Endothelial cell (in vitro differentiated cells): ENCODE results near the gene GHDC. TPM values are rescaled to one million over a fixed set of nuclear protein-coding genes. Genes with fewer than 3 reads are reported as not detected.

ENCODE experiments used
- DNase-seq: peaks from one replicate; pipeline ENCODE4 v3.0.0; 2021; ENCODE audit warnings: low spot score
- H3K27ac Mint-ChIP-seq: one replicate; pipeline ENCODE4 v1.8.0; 2021; ENCODE audit warnings: mixed read lengths, inconsistent platforms; ENCODE audit not compliant: unreplicated experiment
- H3K27me3 Mint-ChIP-seq: one replicate; pipeline ENCODE4 v1.8.0; 2021; ENCODE audit warnings: mild to moderate bottlenecking, moderate library complexity, mixed read lengths, inconsistent platforms; ENCODE audit not compliant: unreplicated experiment
- H3K36me3 Mint-ChIP-seq: one replicate; pipeline ENCODE4 v1.8.0; 2021; ENCODE audit warnings: mild to moderate bottlenecking, low read depth, mixed read lengths, inconsistent platforms; ENCODE audit not compliant: unreplicated experiment
- H3K4me1 Mint-ChIP-seq: one replicate; pipeline ENCODE4 v1.8.0; 2021; ENCODE audit warnings: mild to moderate bottlenecking, mixed read lengths, inconsistent platforms; ENCODE audit not compliant: unreplicated experiment
- H3K4me3 Mint-ChIP-seq: one replicate; pipeline ENCODE4 v1.8.0; 2021; ENCODE audit warnings: mild to moderate bottlenecking, mixed read lengths, inconsistent platforms; ENCODE audit not compliant: unreplicated experiment
- H3K9me3 Mint-ChIP-seq: one replicate; pipeline ENCODE4 v1.8.0; 2021; ENCODE audit warnings: mixed read lengths, inconsistent platforms; ENCODE audit not compliant: unreplicated experiment
- total RNA-seq: library from RNA; stranded (reverse); fragmentation: NEBNext Ultra II Directional; extraction: Animal tissue kit (Norgen Biotek cat#: 25700); gene quantifications from one replicate; pipeline ENCODE4 v1.2.1, GENCODE V29; 2021; ENCODE audit not compliant: unreplicated experiment
- TF ChIP-seq, protein P1 (sequence below): fragments of 200-600 bp; sonication (generic); IDR thresholded peaks from one replicate; pipeline ENCODE4 v1.5.0; 2021; ENCODE audit warnings: antibody characterized with exemption; ENCODE audit not compliant: unreplicated experiment

GHDC gene
- total RNA-seq, 1 donor from 2014 or later, result 7.2 TPM

- H3K9me3 Mint-ChIP-seq, result no peaks in the 10 kb centered on the region
- H3K27ac Mint-ChIP-seq, result no peak overlapping the region
Measured at GRCh38 chr17:42202159-42202558, 7.9 kb upstream of the GHDC start.

DNA sequence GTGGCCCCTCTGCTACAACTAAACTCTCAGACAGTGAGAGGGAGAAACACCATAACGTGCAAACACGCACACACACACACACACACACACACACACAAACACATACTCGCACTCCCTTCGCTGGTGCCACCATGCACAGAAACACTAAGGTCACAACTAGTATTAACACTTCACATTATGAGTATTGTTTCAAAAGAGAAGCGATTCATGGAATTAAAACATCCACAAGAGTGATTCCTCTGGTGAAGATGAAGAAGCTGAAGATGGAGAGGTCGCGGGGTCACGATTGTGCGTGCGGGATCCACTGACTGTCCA, 7.1 kb upstream of the GHDC start:
- Mint-ChIP-seq H3K27ac (no peak overlapping the region), H3K4me1 (no peaks in the 10 kb centered on the region)

More at GRCh38 chr17:42202159-42202558, 7.9 kb upstream of the GHDC start:
- peaks cover 27% of the 10 kb centered on the region for H3K36me3 Mint-ChIP-seq
- peaks cover 9% of the 10 kb centered on the region for H3K27me3 Mint-ChIP-seq
- TF ChIP-seq, protein P1, sequence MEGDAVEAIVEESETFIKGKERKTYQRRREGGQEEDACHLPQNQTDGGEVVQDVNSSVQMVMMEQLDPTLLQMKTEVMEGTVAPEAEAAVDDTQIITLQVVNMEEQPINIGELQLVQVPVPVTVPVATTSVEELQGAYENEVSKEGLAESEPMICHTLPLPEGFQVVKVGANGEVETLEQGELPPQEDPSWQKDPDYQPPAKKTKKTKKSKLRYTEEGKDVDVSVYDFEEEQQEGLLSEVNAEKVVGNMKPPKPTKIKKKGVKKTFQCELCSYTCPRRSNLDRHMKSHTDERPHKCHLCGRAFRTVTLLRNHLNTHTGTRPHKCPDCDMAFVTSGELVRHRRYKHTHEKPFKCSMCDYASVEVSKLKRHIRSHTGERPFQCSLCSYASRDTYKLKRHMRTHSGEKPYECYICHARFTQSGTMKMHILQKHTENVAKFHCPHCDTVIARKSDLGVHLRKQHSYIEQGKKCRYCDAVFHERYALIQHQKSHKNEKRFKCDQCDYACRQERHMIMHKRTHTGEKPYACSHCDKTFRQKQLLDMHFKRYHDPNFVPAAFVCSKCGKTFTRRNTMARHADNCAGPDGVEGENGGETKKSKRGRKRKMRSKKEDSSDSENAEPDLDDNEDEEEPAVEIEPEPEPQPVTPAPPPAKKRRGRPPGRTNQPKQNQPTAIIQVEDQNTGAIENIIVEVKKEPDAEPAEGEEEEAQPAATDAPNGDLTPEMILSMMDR, result no peak
- no peak for DNase-seq
- no peak overlapping the region for H3K4me3 Mint-ChIP-seq
- no peaks in the 10 kb centered on the region for H3K4me1 Mint-ChIP-seq

GRCh38 chr17:42200706-42201457, 6.6 kb upstream of the GHDC start:
- no peak overlapping the region for H3K4me3 Mint-ChIP-seq
- TF ChIP-seq, protein P1, result no peak
- peaks cover 9% of the 10 kb centered on the region for H3K27me3 Mint-ChIP-seq
- peaks cover 23% of the 10 kb centered on the region for H3K36me3 Mint-ChIP-seq
- no peaks in the 10 kb centered on the region for H3K4me1 Mint-ChIP-seq
- H3K27ac Mint-ChIP-seq, result no peak overlapping the region
- DNase-seq, result no peak
- H3K9me3 Mint-ChIP-seq, result no peaks in the 10 kb centered on the region

More for the DNA sequence above, 7.1 kb upstream of the GHDC start:
- no peak overlapping the region for H3K4me3 Mint-ChIP-seq
- no peak for DNase-seq
- TF ChIP-seq, protein P1, result no peak
- no peaks in the 10 kb centered on the region for H3K9me3 Mint-ChIP-seq
- peaks cover 27% of the 10 kb centered on the region for H3K36me3 Mint-ChIP-seq
- peaks cover 9% of the 10 kb centered on the region for H3K27me3 Mint-ChIP-seq

GRCh38 chr17:42199416-42200011, 5.2 kb upstream of the GHDC start:
- Mint-ChIP-seq H3K27me3 (peaks cover 10% of the 10 kb centered on the region), H3K4me3 (peak overlapping the region; percentile 50), H3K36me3 (peaks cover 22% of the 10 kb centered on the region), H3K4me1 (peaks cover under 1% of the 10 kb centered on the region), H3K9me3 (no peaks in the 10 kb centered on the region), H3K27ac (no peak overlapping the region)
- TF ChIP-seq, protein P1, result no peak
- no peak for DNase-seq

DNA sequence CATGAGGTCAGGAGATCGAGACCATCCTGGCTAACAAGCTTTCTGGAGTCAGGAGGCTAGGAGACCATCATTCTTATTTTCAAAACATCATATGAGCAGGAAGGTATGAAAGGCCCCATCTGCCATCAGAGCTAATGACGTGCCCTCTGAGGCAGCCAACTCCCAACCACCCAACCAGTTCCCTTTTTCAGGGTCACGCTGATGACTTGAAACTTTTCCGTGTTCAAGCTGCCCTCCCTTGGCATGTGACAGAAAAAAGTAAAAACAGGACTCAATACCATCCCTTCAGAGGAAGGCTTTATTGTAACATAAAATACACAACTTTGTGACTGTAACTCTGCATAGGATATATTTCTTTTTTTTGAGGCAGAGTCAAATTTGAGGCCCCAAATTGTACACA, 4.6 kb upstream of the GHDC start:
- Mint-ChIP-seq H3K4me3 (no peak overlapping the region), H3K4me1 (peaks cover 5% of the 10 kb centered on the region), H3K27ac (no peak overlapping the region), H3K27me3 (peaks cover 11% of the 10 kb centered on the region), H3K9me3 (no peaks in the 10 kb centered on the region), H3K36me3 (peaks cover 17% of the 10 kb centered on the region)
- no peak for DNase-seq
- TF ChIP-seq, protein P1, result no peak
